OCI-LY1 (cell line): Measurements from ENCODE around the gene CSH2.
A peak's percentile ranks its signal among the peaks of the same experiment; 100 is the strongest.
"Not testable (repeated sequence)": the region's sequence is repeated elsewhere in the genome, so short reads cannot be mapped to it uniquely, and the experiment has no call there.

ENCODE experiments used
- H2AFZ ChIP-seq: fragments of 200-600 bp; sonication (generic), shearing (Covaris generic); 2 replicates; pipeline ENCODE4 v1.6.0; 2014; ENCODE audit warnings: antibody characterized with exemption, mild to moderate bottlenecking, low read length
- H3F3A ChIP-seq: fragments of 200-600 bp; sonication (generic), shearing (Covaris generic); 2 replicates; pipeline ENCODE4 v1.6.0; 2014; ENCODE audit warnings: mild to moderate bottlenecking, antibody characterized with exemption, low read length, moderate library complexity; ENCODE audit not compliant: insufficient read depth
- H3K27ac ChIP-seq: fragments of 200-600 bp; sonication (generic); 2 replicates; pipeline ENCODE4 v1.5.1; 2014; ENCODE audit warnings: low read length, mixed run types, mild to moderate bottlenecking, low read depth; ENCODE audit not compliant: poor library complexity, severe bottlenecking
- H3K27me3 ChIP-seq: fragments of 200-600 bp; sonication (generic); 2 replicates; pipeline ENCODE4 v1.6.0; 2014; ENCODE audit warnings: antibody characterized with exemption, mild to moderate bottlenecking, low read length, moderate library complexity; ENCODE audit not compliant: insufficient read depth
- H3K36me3 ChIP-seq: fragments of 200-600 bp; sonication (generic); 2 replicates; pipeline ENCODE4 v1.6.1; 2014; ENCODE audit warnings: mild to moderate bottlenecking, antibody characterized with exemption, low read length, moderate library complexity, mixed read lengths; ENCODE audit not compliant: insufficient read depth
- H3K4me1 ChIP-seq: fragments of 200-600 bp; sonication (generic); 2 replicates; pipeline ENCODE4 v1.5.1; 2014; ENCODE audit warnings: mild to moderate bottlenecking, low read length, moderate library complexity; ENCODE audit not compliant: insufficient read depth, severe bottlenecking
- H3K4me2 ChIP-seq: fragments of 200-600 bp; sonication (generic), shearing (Covaris generic); 2 replicates; pipeline ENCODE4 v1.6.1; 2014; ENCODE audit warnings: low read length
- H3K4me3 ChIP-seq: fragments of 200-600 bp; sonication (generic); 2 replicates; pipeline ENCODE4 v1.5.1; 2014; ENCODE audit warnings: low read length, low read depth, mild to moderate bottlenecking, mixed read lengths; ENCODE audit not compliant: poor library complexity, severe bottlenecking
- H3K79me2 ChIP-seq: fragments of 200-600 bp; shearing (Covaris generic); 2 replicates; pipeline ENCODE4 v1.6.1; 2016; ENCODE audit warnings: mixed run types, low read length, mixed read lengths; ENCODE audit not compliant: insufficient read depth
- H3K9ac ChIP-seq: fragments of 200-600 bp; sonication (generic), shearing (Covaris generic); 2 replicates; pipeline ENCODE4 v1.6.1; 2014; ENCODE audit warnings: mild to moderate bottlenecking, low read length, mixed read lengths
- H3K9me2 ChIP-seq: fragments of 200-600 bp; sonication (generic), shearing (Covaris generic); 2 replicates; pipeline ENCODE4 v1.6.1; 2014; ENCODE audit warnings: low read depth, mild to moderate bottlenecking, low read length, mixed read lengths
- H3K9me3 ChIP-seq: fragments of 200-600 bp; shearing (Covaris generic); 2 replicates; pipeline ENCODE4 v1.6.1; 2014; ENCODE audit warnings: low read length, mixed read lengths
- H4K20me1 ChIP-seq: fragments of 200-600 bp; sonication (generic), shearing (Covaris generic); 2 replicates; pipeline ENCODE4 v1.6.0; 2016; ENCODE audit warnings: mild to moderate bottlenecking, low read length; ENCODE audit not compliant: insufficient read depth
- EZH2 ChIP-seq: fragments of 200-600 bp; sonication (generic), shearing (Covaris generic); IDR thresholded peaks from 2 replicates; pipeline ENCODE4 v1.8.0; 2017; ENCODE audit warnings: borderline replicate concordance, mixed run types, mild to moderate bottlenecking, antibody characterized with exemption, low read length, moderate library complexity, mixed read lengths
- TF ChIP-seq, protein P1 (sequence below): fragments of 200-600 bp; sonication (generic), shearing (Covaris generic); IDR thresholded peaks from 2 replicates; pipeline ENCODE4 v1.5.1; 2017; ENCODE audit warnings: mild to moderate bottlenecking, antibody characterized with exemption, low read length, moderate library complexity, mixed read lengths

CSH2 gene

DNA sequence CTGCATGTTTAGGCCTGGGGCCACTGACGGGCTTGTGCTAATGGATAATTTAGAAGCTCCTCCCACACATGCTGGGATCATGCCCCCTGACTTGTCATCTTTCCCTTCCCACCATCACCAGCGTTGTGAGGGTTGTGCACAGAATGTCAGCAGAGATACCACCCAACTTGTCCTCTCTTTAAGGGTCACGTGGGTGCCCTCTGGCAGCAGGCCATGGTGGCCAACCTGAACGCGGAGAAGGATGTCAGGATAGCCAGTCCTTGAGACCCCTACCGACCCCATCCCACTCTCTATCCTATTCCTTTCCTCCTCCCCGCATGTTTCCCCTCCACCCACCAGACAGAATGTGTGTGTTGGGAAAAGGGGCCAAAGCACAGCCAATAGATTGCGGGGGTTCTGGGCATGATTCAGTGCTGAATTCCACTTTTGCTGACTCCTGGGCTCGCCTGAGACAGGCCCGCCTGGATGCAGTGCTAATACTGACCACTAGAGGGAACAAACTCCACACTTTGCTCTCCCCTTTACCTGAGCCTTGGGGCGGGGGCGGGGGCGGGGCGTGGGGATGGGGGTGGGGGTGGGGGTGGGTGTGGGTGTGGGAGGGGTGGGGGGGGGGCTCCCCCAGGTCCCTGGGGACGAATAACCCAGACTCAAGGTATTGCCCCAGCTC is 8.6 kb upstream of the CSH2 start, which contains the start of gene GH2:
GH2 (minus strand) TSS at position 10 of the 667 bp plus-strand sequence. CDS start 143 bp downstream, outside the sequence.
- H3K27ac ChIP-seq, result no peak within 1 kb of the TSS
- H3K9ac ChIP-seq, result no peak within 1 kb of the TSS
- H2AFZ ChIP-seq, result no peak within 1 kb of the TSS
- no peaks in the 10 kb centered on the region for H3F3A ChIP-seq
- H3K27me3 ChIP-seq, result peaks cover 3% of the 10 kb centered on the region; the same call in 1 of the 2 replicates
- no peak within 1 kb of the TSS for H3K4me2 ChIP-seq
- TF ChIP-seq EZH2, result no peak
- TF ChIP-seq, protein P1, sequence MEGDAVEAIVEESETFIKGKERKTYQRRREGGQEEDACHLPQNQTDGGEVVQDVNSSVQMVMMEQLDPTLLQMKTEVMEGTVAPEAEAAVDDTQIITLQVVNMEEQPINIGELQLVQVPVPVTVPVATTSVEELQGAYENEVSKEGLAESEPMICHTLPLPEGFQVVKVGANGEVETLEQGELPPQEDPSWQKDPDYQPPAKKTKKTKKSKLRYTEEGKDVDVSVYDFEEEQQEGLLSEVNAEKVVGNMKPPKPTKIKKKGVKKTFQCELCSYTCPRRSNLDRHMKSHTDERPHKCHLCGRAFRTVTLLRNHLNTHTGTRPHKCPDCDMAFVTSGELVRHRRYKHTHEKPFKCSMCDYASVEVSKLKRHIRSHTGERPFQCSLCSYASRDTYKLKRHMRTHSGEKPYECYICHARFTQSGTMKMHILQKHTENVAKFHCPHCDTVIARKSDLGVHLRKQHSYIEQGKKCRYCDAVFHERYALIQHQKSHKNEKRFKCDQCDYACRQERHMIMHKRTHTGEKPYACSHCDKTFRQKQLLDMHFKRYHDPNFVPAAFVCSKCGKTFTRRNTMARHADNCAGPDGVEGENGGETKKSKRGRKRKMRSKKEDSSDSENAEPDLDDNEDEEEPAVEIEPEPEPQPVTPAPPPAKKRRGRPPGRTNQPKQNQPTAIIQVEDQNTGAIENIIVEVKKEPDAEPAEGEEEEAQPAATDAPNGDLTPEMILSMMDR, result peak; percentile 74
- no peaks in the 10 kb centered on the region for H4K20me1 ChIP-seq
- H3K4me1 ChIP-seq, result no peaks in the 10 kb centered on the region
- no peaks in the 10 kb centered on the region for H3K79me2 ChIP-seq
- no peak within 1 kb of the TSS for H3K4me3 ChIP-seq
- H3K9me2 ChIP-seq, result no peaks in the 10 kb centered on the region
- H3K9me3 ChIP-seq, result no peaks in the 10 kb centered on the region
- no peaks in the 10 kb centered on the region for H3K36me3 ChIP-seq

DNA sequence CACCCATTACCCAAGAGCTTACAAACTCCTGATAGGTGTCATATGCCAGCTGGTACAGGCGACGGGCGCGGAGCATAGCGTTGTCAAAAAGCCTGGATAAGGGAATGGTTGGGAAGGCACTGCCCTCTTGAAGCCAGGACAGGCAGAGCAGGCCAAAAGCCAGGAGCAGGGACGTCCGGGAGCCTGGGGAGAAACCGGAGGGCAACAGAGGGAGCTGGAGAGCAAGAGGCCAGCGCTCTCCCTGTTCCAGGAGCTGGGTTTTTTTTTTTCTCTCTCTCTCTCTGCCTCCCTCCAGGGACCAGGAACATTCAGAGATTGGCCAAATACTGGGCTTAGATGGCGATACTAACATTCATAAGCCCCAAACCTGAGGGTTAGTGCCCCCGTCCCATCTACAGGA is 7.9 kb upstream of the CSH2 start:
- H3K27ac ChIP-seq, H3K9me3 ChIP-seq, H3F3A ChIP-seq, H3K4me2 ChIP-seq, H3K36me3 ChIP-seq, H3K4me3 ChIP-seq, H3K9me2 ChIP-seq, H3K4me1 ChIP-seq, H2AFZ ChIP-seq, H3K79me2 ChIP-seq, H3K27me3 ChIP-seq, H4K20me1 ChIP-seq, H3K9ac ChIP-seq: not testable (repeated sequence)

DNA sequence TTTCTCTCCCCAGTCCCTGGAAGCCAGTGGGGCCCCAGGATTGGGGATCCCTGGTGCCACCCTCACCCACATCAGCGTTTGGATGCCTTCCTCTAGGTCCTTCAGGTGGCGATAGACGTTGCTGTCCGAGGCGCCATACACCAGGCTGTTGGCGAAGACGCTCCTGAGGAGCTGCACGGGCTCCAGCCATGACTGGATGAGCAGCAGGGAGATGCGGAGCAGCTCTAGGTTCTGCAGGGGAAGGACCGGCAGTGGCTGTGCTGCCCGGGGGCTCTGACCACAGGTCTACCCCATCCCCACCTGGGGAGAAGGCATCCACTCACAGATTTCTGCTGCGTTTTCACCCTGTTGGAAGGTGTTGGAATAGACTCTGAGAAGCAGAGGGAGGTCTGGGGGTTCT is 7.2 kb upstream of the CSH2 start:
- H2AFZ ChIP-seq, result no peak overlapping the region
- no peak for TF ChIP-seq EZH2
- TF ChIP-seq, protein P1, result no peak
- H3K4me1 ChIP-seq, result no peaks in the 10 kb centered on the region
- H3K27ac ChIP-seq, result no peak overlapping the region
- H4K20me1 ChIP-seq, result no peaks in the 10 kb centered on the region
- no peaks in the 10 kb centered on the region for H3K9me2 ChIP-seq
- H3K9me3 ChIP-seq, result no peaks in the 10 kb centered on the region
- H3K9ac ChIP-seq, result no peak overlapping the region
- H3K27me3 ChIP-seq, result peaks cover 7% of the 10 kb centered on the region
- H3K4me3 ChIP-seq, result no peak overlapping the region
- no peak overlapping the region for H3K4me2 ChIP-seq
- no peaks in the 10 kb centered on the region for H3F3A ChIP-seq
- H3K36me3 ChIP-seq, result no peaks in the 10 kb centered on the region
- no peaks in the 10 kb centered on the region for H3K79me2 ChIP-seq

DNA sequence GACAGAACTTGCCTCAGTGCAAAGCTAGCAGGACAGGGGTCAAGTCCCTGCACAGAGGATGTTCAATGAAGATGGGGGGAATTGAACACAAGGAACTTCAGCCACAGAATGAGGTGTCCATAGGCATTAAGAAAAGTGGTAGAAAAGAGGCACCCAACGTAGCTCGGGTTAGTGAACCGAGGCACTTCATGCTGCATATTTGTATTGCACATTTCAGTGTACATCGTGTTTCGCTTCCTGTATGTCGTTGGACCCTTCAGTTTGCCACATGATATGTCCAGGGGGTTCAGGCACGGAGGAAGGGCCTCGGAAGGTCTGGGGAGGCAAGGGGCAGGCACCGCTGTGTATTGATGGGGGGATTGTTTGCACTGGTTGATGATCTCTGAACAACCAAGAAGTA is 4.9 kb upstream of the CSH2 start:
- peak overlapping the region; percentile 24; the same call in 1 of the 2 replicates for H3K4me2 ChIP-seq
- not testable (repeated sequence) for H3K4me3 ChIP-seq, H3K79me2 ChIP-seq, H3K27me3 ChIP-seq, H3F3A ChIP-seq, H3K27ac ChIP-seq, H3K36me3 ChIP-seq, H2AFZ ChIP-seq, H4K20me1 ChIP-seq, H3K9me2 ChIP-seq, H3K9me3 ChIP-seq, H3K4me1 ChIP-seq, H3K9ac ChIP-seq

DNA sequence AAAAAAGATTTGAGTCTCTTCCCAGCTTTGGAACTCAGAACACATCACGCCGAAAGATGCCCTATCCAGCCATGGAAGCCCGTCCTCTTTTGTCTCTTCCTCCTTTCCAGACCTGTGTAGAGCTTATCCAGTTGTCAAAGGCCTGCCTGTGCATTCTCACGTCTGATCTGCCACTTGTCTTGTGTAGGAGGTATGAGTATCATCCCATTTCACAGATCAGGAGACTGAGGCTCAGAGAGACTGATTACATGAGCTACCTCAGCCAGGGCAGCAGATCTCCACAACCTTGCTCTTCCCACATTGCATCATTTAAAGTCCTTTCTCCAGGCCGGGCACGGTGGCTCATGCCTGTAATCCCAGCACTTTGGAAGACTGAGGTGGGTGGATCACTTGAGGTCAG is 1.2 kb upstream of the CSH2 start:
- H2AFZ ChIP-seq, H3K27me3 ChIP-seq, H3K9me3 ChIP-seq, H4K20me1 ChIP-seq, H3K79me2 ChIP-seq, H3K9ac ChIP-seq, H3F3A ChIP-seq, H3K4me2 ChIP-seq, H3K36me3 ChIP-seq, H3K4me3 ChIP-seq, H3K4me1 ChIP-seq, H3K27ac ChIP-seq, H3K9me2 ChIP-seq: not testable (repeated sequence)

DNA sequence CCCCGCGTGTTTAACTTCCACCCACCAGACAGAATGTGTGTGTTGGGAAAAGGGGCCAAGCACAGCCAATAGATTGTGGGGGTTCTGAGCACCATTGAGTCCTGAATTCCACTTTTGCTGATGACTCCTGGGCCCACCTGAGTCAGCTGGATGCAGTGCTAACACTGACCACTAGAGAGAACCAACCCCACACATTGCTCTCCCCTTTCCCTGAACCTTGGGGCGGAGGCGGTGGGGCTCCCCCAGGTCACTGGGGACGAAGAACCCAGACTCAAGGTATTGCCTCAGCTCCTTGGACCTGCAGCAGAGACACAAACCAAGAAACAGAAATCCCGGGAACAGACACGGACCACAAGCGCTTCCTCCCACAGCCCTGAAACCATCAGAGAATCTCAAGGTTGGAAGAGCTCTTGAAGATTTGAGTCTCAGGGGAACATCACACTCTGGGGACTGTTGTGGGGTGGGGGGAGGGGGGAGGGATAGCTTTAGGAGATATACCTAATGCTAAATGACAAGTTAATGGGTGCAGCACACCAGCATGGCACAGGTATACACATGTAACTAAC is 667 bp upstream of the CSH2 start:
- H3K4me2 ChIP-seq, H3K27me3 ChIP-seq, H3K9me3 ChIP-seq, H3K27ac ChIP-seq, H3K4me1 ChIP-seq, H4K20me1 ChIP-seq, H3F3A ChIP-seq, H3K9me2 ChIP-seq, H3K4me3 ChIP-seq, H3K79me2 ChIP-seq, H3K36me3 ChIP-seq, H2AFZ ChIP-seq, H3K9ac ChIP-seq: not testable (repeated sequence)
